HG02571 (cell line): Measurements from ENCODE around the gene TMEM165.
A peak's percentile ranks its signal among the peaks of the same experiment; 100 is the strongest.

Source experiments
- ATAC-seq: cut with Tn5 transposase; IDR thresholded peaks from one replicate; pipeline ENCODE4 v1.9.1; 2021; ENCODE audit warnings: mild to moderate bottlenecking, moderate library complexity; ENCODE audit not compliant: unreplicated experiment

Gene TMEM165

GRCh38 chr4:55367084-55367722, 28.6 kb upstream of the TMEM165 start:
- no peak for ATAC-seq

DNA sequence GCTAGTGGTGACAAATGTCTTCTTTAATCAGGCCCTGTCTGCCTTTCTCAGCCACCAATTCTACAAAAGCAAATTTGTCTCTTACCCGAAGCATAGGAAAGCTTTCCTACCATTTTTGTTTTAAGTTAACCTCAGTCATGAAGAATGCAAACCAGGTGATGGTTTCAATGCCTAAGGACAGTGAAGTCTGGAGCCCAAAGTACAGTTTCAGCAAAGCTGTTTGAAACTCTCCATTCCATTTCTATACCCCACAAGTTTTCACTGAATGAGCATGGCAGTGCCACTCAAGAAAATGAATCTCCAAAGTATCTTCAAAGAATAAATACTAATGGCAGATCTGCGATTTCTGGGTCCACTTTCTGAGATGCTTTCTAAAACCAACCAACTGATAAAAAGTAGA, 25.8 kb upstream of the TMEM165 start:
- no peak for ATAC-seq

- no peak for ATAC-seq
Observed at GRCh38 chr4:55372259-55372658, 23.5 kb upstream of the TMEM165 start.

GRCh38 chr4:55373461-55373860, 22.3 kb upstream of the TMEM165 start:
- no peak for ATAC-seq

DNA sequence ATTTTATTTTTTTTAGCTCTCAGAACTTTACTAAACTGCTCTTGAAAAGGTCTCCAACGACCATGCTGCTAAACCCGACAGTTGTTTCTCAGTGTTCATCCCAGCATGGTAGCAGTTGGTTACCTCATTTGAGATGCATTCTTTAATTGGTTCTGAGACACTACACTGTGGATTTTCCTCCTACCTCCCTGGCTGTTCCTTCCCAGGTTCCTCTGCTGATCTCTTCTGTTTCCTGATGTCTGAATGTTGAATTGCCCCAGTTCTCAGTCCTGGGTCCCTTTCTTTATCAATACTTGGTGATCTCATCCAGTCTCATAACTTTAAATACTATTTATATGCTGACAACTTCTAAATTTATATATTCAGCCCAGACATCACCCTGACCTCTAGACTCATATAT, 19.1 kb upstream of the TMEM165 start:
- no peak for ATAC-seq

DNA sequence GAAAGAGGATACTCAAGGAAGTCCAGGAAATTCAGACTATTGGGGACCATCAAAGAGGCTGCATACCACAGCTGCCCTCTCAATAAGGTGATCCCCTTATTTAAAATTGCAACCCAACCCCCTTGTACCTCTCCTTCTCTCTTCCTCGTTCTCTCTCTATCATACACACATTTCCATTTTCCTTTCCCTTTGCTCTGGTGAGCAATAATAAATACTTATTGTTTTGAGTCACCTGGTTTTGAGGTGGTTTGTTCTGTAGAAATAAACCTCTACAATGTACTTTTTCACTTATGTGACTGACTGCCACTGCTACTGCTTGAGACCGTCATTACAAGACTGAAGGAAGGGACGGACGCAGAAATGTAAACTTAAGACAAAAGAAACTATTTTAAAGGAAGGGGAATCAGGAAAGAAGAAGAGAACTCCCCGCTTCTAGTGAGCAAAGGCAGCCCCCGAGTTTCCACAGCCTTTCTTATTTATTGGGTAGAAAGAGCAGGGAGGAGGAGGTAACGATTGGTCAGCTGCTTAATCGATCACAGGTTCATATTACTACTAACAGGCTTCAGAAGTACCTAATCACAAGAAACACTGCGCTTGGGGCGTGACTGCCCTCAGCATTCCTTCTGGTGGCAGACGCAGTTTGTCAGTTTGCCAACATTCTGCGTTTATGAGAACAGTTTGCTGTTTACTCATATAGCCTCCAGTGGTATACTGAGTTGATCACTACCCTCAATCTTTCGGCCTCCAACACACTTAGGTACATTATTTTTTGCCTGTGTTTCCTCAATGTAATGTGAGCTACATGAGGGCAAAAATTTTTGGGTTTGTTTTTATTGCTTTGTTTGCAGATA, 16.9 kb upstream of the TMEM165 start:
- no peak for ATAC-seq

DNA sequence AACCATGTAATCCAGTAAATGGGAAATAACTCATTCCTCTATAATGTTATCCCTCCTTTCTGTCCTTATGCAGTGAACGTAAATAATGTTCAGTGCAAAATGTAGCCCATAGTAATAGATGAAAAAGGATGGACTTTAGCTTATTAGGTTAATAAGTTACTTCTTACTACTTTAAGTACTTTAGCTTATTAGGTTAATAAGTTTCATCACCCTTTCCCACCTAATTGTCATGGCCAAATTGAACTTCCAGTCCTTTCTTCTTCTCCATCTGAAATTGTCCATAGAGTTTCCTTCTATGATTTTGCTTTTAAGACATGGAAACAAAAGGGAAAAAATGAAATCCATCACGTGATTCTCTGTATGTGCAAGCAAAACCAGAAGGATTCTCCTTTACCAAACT, 15.2 kb upstream of the TMEM165 start:
- no peak for ATAC-seq

GRCh38 chr4:55381502-55381901, 14.3 kb upstream of the TMEM165 start:
- no peak for ATAC-seq

DNA sequence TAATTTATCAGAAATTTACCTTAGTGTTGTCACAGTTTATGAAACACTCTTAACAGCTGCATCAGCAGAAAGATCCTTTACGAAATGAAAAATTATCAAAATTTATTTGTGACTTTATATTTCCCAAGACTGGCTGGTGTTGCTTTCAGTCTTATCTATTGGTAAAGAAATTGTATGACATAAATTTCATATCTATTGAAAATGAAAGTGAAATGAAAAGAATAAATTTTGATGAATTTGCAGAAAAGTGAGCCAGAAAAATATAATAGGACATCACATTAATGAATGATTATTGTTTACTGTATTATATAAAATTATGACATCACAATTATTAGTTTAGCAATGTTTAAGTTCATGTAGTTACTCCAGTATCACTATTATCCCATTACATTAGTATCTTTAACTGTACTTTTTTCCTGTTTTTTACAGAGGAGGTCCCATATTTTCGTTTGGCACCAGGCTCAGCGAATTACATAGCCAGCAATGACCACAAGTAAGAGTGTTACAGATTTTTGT, 13.2 kb upstream of the TMEM165 start:
- ATAC-seq: no peak

GRCh38 chr4:55385201-55385649, 10.5 kb upstream of the TMEM165 start:
- no peak for ATAC-seq

GRCh38 chr4:55386073-55386472, 9.7 kb upstream of the TMEM165 start:
- ATAC-seq: peak; percentile 70

DNA sequence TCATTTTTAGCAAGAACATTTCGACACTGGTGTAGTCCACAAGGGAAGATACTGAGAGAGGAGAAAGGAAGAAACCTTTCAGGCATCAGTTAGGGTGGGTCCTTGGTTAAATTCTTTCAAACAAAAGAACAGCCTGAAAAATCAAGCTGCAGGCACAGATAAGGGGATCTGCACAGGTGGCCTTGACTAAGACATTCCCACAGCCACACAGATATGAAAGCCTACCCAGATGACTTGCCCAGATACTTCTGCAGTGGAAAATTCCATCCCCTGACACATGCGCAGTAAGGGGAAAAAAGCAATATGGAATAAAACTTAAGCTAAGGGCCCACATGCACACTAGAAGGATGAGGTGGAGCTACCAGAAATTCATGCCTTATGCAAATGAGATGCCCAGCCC, 8.9 kb upstream of the TMEM165 start:
- ATAC-seq: no peak

DNA sequence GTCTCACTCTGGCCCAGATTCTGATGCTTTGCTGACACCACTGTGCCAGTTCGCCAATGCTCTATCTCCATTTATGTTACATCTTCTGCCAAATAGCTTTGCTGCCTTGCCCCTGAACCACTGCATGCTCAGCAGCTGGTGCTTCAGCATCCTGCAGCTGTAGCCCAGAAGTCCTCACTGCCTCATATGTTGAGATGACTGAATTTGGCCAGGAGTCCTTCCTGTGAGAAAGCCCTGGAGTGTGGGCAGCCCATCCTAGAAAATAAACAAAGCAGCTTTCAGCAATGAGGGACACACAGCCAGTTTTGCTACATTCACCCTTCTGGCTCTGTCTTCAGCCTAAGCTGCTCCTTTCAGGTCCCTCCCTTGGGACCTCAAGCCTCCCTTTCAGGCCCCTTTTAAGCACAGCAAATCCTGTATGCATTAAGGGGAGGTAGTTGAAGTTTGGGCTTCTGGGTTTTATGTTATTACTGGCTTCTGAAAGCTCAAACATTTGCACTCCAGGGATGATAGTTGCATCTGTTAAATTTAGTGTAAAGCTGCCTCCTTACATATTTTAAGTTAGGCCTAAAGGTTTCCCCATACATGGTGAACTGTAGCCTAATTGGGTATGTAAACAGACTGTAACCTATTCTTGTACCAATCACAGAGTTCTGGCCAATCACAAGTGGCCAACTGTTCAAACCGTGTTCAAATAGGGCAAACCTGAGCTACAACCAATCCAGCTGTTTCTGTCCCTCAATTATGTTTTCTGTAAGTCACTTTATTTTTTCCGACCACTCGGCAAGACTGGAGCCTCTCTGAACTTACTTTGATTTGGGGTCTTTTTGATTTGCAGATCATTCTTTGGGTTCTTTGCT, 2.1 kb upstream of the TMEM165 start:
- no peak for ATAC-seq

- ATAC-seq: peak; percentile 0
Observed at GRCh38 chr4:55395218-55395528, 584 bp upstream of the TMEM165 start.

- ATAC-seq: peak; percentile 28
Observed at GRCh38 chr4:55396308-55397125, 760 bp downstream of the TMEM165 start.

DNA sequence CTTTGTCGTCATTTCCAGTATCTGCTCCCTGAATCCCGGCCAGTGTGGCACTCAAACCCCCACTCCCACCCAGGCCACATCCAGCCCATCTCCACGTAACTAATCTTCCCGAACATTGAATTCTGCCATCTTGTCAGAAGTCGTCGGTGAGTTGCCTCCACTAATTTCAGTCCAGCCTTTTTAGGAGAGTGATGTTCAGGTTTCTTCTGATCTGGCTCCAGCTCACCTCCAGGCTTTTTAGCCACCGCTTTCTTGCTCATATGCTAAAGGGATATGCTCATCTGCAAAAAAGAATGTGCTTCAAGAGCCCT, 1.3 kb downstream of the TMEM165 start:
- ATAC-seq: no peak

DNA sequence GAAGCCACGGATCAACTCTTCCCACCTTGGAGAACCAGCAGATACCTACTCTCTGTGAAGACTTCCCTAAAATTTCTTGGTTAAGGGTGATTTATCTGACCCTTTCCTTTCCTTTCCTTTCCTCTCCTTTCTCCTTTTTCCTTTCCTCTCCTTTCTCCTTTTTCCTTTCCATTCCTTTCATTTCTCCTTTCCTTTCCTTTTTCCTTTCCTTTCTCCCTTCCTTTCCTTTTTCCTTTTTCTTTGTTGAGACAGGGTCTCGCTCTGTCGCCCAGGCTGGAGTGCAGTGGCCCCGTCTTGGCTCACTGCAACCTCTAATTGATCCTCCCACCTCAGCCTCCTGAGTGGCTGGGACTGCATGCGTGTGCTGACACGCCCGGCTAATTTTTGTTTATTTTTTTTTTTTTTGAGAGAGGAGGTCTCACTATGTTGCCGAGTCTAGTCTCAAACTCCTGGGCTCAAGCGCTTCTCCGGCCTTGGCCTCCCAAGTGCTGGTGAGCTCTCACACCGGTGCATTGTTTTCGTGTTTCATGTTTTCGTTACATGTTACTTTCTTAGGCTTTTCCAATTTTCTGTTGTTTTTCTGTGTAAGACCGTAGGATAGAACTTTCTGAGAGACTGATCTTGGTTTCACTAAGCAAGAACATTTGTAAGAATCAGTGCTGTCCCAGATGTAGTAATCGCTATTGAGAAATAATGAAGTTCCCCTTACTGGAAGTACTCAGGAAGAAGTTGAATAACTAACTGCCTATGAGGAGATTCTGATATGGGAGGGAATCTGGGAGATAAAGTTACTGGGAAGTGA, 2.0 kb downstream of the TMEM165 start:
- no peak for ATAC-seq

GRCh38 chr4:55398461-55398860, 2.7 kb downstream of the TMEM165 start:
- ATAC-seq: no peak

GRCh38 chr4:55398966-55399365, 3.2 kb downstream of the TMEM165 start:
- no peak for ATAC-seq

DNA sequence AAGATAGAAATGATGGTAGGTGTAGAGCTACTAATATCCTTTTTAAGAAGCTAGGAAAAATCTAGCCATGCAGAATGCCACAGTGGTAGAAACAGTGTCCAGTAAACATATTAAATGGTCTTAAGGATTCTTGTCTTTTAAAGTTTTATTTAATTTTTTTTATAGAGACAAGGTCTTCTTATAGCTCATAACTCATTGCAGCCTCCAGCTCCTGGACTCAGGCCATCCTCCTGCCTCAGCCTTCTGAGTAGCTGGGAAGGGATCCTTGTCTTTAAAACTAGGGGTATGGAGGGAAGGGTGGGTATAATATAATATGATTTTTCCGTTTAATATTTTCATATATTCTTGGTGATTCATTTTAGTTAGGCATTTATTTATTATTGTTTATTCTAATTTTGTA, 3.8 kb downstream of the TMEM165 start:
- no peak for ATAC-seq
